DOHH2 (cell line): ENCODE results near the gene ABCA10.

Experiments
- H3F3A ChIP-seq: fragments of 200-600 bp; sonication (generic), shearing (Covaris generic); 2 replicates; pipeline ENCODE4 v1.6.0; 2016; ENCODE audit warnings: antibody characterized with exemption, mild to moderate bottlenecking; ENCODE audit not compliant: control insufficient read depth, insufficient read depth
- H3K27ac ChIP-seq: fragments of 200-600 bp; sonication (generic); 2 replicates; pipeline ENCODE4 v1.5.1; 2014; ENCODE audit warnings: low read depth, mild to moderate bottlenecking, low read length, moderate library complexity
- H3K27me3 ChIP-seq: fragments of 200-600 bp; sonication (generic); 2 replicates; pipeline ENCODE4 v1.6.1; 2014; ENCODE audit warnings: mild to moderate bottlenecking, low read length, mixed read lengths; ENCODE audit not compliant: control insufficient read depth
- H3K36me3 ChIP-seq: fragments of 200-600 bp; sonication (generic); 2 replicates; pipeline ENCODE4 v1.6.1; 2014; ENCODE audit warnings: mild to moderate bottlenecking, low read length, moderate library complexity, mixed read lengths; ENCODE audit not compliant: control insufficient read depth
- H3K4me1 ChIP-seq: fragments of 200-600 bp; sonication (generic); 2 replicates; pipeline ENCODE4 v1.6.1; 2014; ENCODE audit warnings: mild to moderate bottlenecking, low read length, mixed read lengths; ENCODE audit not compliant: control insufficient read depth
- H3K4me2 ChIP-seq: fragments of 200-600 bp; sonication (generic); 2 replicates; pipeline ENCODE4 v1.6.0; 2014; ENCODE audit warnings: mild to moderate bottlenecking, low read length, moderate library complexity
- H3K4me3 ChIP-seq: fragments of 200-600 bp; sonication (generic); 2 replicates; pipeline ENCODE4 v1.5.1; 2014; ENCODE audit warnings: mild to moderate bottlenecking, low read length, mixed read lengths
- H3K79me2 ChIP-seq: fragments of 200-600 bp; sonication (generic); 2 replicates; pipeline ENCODE4 v1.6.1; 2014; ENCODE audit warnings: mild to moderate bottlenecking, low read length, mixed read lengths; ENCODE audit not compliant: control insufficient read depth
- H3K9me2 ChIP-seq: fragments of 200-600 bp; sonication (generic); replicated peaks from 2 replicates; pipeline ENCODE4 v1.6.1; 2014; ENCODE audit warnings: mild to moderate bottlenecking, low read length, mixed read lengths; ENCODE audit not compliant: control insufficient read depth
- H3K9me3 ChIP-seq: fragments of 200-600 bp; sonication (generic); 2 replicates; pipeline ENCODE4 v1.6.1; 2014; ENCODE audit warnings: antibody characterized with exemption, low read length, mixed read lengths; ENCODE audit not compliant: control insufficient read depth, insufficient read depth
- H4K20me1 ChIP-seq: fragments of 200-600 bp; sonication (generic); 2 replicates; pipeline ENCODE4 v1.6.0; 2014; ENCODE audit warnings: low read depth, mild to moderate bottlenecking, antibody characterized with exemption, low read length, moderate library complexity; ENCODE audit not compliant: control insufficient read depth, insufficient read depth
- CTCF ChIP-seq: fragments of 200-600 bp; sonication (generic); IDR thresholded peaks from one replicate; pipeline ENCODE4 v1.5.1; 2014; ENCODE audit warnings: antibody characterized with exemption, mild to moderate bottlenecking, low read depth, low read length; ENCODE audit not compliant: poor library complexity, severe bottlenecking
- EZH2phosphoT487 ChIP-seq: fragments of 200-600 bp; sonication (generic); IDR thresholded peaks from 2 replicates; pipeline ENCODE4 v1.6.1; 2017; ENCODE audit warnings: borderline replicate concordance, mild to moderate bottlenecking, antibody characterized with exemption, low read length, moderate library complexity, mixed read lengths

ABCA10 gene

GRCh38 chr17:69134112-69134511 lies 94.5 kb downstream of the ABCA10 start:
- Histone ChIP-seq H3K9me2 (no peaks in the 10 kb centered on the region), H3K27me3 (no peaks in the 10 kb centered on the region), H3K4me1 (no peaks in the 10 kb centered on the region), H4K20me1 (no peaks in the 10 kb centered on the region), H3K4me3 (no peak overlapping the region), H3K27ac (no peak overlapping the region), H3F3A (no peaks in the 10 kb centered on the region), H3K79me2 (no peaks in the 10 kb centered on the region), H3K36me3 (no peaks in the 10 kb centered on the region), H3K4me2 (no peak overlapping the region), H3K9me3 (no peaks in the 10 kb centered on the region)
- TF ChIP-seq CTCF (no peak), EZH2phosphoT487 (no peak)

GRCh38 chr17:69130627-69131296 lies 97.9 kb downstream of the ABCA10 start:
- Histone ChIP-seq H3K4me1 (no peaks in the 10 kb centered on the region), H3K4me3 (no peak overlapping the region), H4K20me1 (no peaks in the 10 kb centered on the region), H3K27ac (no peak overlapping the region), H3K79me2 (no peaks in the 10 kb centered on the region), H3K9me3 (no peaks in the 10 kb centered on the region), H3K36me3 (no peaks in the 10 kb centered on the region), H3K4me2 (no peak overlapping the region), H3K27me3 (no peaks in the 10 kb centered on the region), H3K9me2 (no peaks in the 10 kb centered on the region), H3F3A (no peaks in the 10 kb centered on the region)
- no peak for TF ChIP-seq EZH2phosphoT487
- TF ChIP-seq CTCF, result no peak

- no peaks in the 10 kb centered on the region for H3K36me3 ChIP-seq
- H3K4me3 ChIP-seq, result no peak overlapping the region
- TF ChIP-seq CTCF (no peak), EZH2phosphoT487 (no peak)
- H3K4me1 ChIP-seq, result no peaks in the 10 kb centered on the region
- H3K9me3 ChIP-seq, result no peaks in the 10 kb centered on the region
- no peak overlapping the region for H3K27ac ChIP-seq
- H3F3A ChIP-seq, result no peaks in the 10 kb centered on the region
- H3K4me2 ChIP-seq, result no peak overlapping the region
- H3K79me2 ChIP-seq, result no peaks in the 10 kb centered on the region
- H3K9me2 ChIP-seq, result no peaks in the 10 kb centered on the region; the same call in 1 of the 2 replicates
- H3K27me3 ChIP-seq, result peaks cover under 1% of the 10 kb centered on the region; the same call in 1 of the 2 replicates
- no peaks in the 10 kb centered on the region for H4K20me1 ChIP-seq
Observed at GRCh38 chr17:69123626-69124025, 105.0 kb downstream of the ABCA10 start.
